Measurements from ENCODE around the gene TOM1L2.

The TOM1L2 gene

DNA sequence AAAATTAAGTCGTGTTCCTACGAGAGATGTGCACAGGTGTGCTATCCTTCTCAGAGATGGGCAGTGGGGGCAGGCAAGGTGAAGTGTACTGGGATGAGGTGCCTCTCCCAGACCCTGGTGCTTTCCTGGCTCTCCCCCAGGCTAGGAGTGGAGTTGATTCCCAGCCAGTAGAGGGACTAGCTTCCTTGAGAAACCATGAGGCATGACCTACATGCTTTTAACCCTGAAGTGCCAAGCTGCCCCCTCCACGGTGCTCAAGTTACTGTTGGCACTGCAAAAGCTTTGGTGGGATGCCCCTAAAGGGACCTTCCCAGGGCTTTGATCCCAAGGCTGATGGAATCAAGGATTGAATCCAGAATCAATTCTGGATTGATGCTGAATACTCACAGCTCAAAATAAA lies 88.4 kb downstream of the TOM1L2 start:
- TF ChIP-seq ELF4 (IDR thresholded peaks at IDR 0.05) (no peak), FOXK2 (IDR thresholded peaks at IDR 0.05) (no peak), SP1 (IDR thresholded peaks at IDR 0.05) (no peak), FOXM1 (IDR thresholded peaks at IDR 0.05; ENCODE audit: borderline replicate concordance) (no peak), BHLHE40 (IDR thresholded peaks at IDR 0.05; ENCODE audit: borderline replicate concordance) (no peak), HDGF (IDR thresholded peaks at IDR 0.05; ENCODE audit: borderline replicate concordance) (no peak), SUZ12 (IDR thresholded peaks at IDR 0.05) (no peak), LEF1 (IDR thresholded peaks at IDR 0.05; ENCODE audit: borderline replicate concordance) (no peak), CTBP1 (IDR thresholded peaks at IDR 0.05; ENCODE audit: borderline replicate concordance) (no peak), TARDBP (IDR thresholded peaks at IDR 0.05) (no peak), FOXA1 (IDR thresholded peaks at IDR 0.05) (no peak), ZNF384 (IDR thresholded peaks at IDR 0.05) (no peak), NFRKB (IDR thresholded peaks at IDR 0.05) (no peak), ARNT (IDR thresholded peaks at IDR 0.05) (no peak), L3MBTL2 (conservative IDR thresholded peaks at IDR 0.05) (no peak)
- TF ChIP-seq, protein P1, sequence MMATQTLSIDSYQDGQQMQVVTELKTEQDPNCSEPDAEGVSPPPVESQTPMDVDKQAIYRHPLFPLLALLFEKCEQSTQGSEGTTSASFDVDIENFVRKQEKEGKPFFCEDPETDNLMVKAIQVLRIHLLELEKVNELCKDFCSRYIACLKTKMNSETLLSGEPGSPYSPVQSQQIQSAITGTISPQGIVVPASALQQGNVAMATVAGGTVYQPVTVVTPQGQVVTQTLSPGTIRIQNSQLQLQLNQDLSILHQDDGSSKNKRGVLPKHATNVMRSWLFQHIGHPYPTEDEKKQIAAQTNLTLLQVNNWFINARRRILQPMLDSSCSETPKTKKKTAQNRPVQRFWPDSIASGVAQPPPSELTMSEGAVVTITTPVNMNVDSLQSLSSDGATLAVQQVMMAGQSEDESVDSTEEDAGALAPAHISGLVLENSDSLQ (IDR thresholded peaks at IDR 0.05), result no peak
- ChIA-PET CTCF (interaction anchor here (1.0 to 1.9 kb wide), 2 partner anchors 35 to 72 kb away, joined by 4 to 7 read pairs; no protein-coding TSS in a partner anchor), POLR2A (interaction anchor here (2.2 kb wide), 1 partner anchor 47 kb away, joined by 11 read pairs; the partner anchor contains the start of gene SREBF1)
- no peak for DNase-seq (ENCODE audit: extremely low spot score)

DNA sequence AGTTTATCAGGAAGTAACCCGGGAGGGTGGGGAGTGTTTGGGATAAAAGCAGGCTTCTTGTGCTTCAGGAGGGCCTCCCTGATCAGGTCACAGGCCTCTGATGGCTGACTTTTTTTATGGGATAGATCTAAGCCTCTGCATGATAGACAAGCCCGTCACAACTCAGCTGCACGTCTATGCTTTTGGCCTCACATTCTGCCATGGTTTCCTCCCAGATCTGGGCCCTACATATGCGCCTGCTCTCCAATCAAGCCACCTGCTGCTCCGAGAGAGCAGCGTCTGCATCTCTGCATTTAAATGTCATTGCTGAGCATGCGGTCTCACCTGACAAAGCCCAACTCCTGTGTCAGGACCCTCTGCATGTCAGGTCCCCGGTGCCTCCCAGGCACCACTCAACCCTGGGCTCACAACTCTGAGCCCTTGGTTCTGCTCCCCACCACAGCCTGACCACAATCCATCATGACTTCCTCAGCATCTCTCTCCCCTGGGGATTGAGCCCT lies 90.1 kb downstream of the TOM1L2 start:
- no peak for TF ChIP-seq SUZ12 (IDR thresholded peaks at IDR 0.05)
- TF ChIP-seq HDGF (IDR thresholded peaks at IDR 0.05; ENCODE audit: borderline replicate concordance), result no peak
- TF ChIP-seq NFRKB (IDR thresholded peaks at IDR 0.05), result no peak
- TF ChIP-seq, protein P1 (IDR thresholded peaks at IDR 0.05), result no peak
- TF ChIP-seq BHLHE40 (IDR thresholded peaks at IDR 0.05; ENCODE audit: borderline replicate concordance), result no peak
- ChIA-PET CTCF (no interaction called here), POLR2A (interaction anchor here (0.8 kb wide), 1 partner anchor 20 kb away, joined by 3 read pairs; no protein-coding TSS in a partner anchor)
- no peak for DNase-seq (ENCODE audit: extremely low spot score)

DNA sequence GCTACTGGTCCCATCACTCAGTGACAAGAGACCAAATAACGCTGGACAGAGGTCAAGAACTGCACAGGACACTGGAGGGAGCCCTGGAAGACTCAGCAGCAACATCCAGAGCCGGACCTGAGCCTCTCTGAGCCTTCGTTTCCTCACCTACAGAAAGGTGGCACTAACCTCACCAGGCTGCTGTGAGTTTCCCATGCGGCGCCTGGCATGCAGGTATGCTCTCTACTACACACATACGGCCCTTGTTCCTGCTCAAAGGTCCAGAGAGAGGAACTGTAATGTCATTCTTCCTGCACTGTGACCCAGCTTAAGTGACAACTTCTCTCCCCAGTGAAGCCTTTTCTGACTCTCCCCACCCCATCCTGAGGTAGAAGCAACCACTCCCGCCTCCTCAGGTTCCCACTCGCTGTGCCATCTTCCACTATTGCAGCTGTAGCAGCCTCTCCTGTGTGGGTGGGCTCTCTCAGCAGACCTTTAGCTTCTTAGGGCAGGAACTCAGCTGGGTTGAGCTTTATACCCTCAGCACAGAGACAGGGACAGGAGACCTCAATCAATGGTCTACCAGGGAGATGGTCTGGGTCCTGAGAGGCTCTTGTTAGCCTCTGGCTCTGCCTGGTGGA lies 91.5 kb downstream of the TOM1L2 start:
- no peak for DNase-seq (ENCODE audit: extremely low spot score)

DNA sequence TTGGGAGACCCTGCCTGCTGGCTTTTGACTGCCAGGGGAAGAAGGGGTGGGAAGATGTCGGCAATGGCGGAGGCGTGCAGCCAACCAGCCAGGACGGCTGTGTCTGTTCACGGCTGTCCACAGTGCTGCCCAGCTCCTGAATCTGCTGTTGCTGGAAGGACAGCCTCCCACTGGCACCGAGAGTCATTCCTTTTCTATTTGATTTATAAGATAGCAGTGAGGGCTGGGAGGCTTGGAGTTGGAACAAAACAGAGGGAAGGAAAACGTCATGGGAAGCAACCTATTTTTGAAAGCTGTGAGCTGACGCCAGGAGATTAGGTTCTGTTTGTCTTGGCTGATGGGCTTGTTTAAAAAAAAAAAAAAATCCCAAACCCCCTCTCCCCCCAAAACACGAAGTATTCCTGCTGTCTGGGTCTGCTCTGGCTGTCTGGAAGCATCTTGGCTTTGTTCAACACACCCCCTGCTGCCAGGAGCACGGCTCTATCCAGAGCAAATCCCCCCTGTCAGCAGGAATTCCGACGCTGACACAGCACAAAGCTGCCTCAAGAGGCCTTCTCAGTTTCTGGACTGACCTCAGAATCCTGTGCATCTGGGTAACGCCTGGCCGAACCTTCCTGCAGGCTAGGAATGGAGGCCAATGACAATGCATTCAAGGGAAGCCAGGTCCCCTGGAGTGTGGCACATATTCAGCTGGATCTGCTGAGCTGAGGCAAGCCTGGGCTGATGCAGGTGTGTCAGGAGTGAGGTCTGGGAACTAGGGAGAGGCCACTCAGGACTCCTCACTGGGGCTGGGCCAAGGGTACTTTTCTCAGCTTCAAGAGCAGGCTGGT lies 94.5 kb downstream of the TOM1L2 start:
- CTCF ChIA-PET, result interaction anchor here (0.7 to 1.5 kb wide), 5 partner anchors 13 to 62 kb away, joined by 3 to 6 read pairs (median 4); no protein-coding TSS in a partner anchor

More for the DNA sequence above, 91.5 kb downstream of the TOM1L2 start:
- ChIA-PET POLR2A (interaction anchor here (1.2 kb wide), 1 partner anchor 45 kb away, joined by 6 read pairs; the partner anchor contains the start of gene SREBF1), CTCF (interaction anchor here (1.0 kb wide), 1 partner anchor 10 kb away, joined by 4 read pairs; no protein-coding TSS in a partner anchor)
- no peak for TF ChIP-seq SUZ12 (IDR thresholded peaks at IDR 0.05)
- TF ChIP-seq SP1 (IDR thresholded peaks at IDR 0.05), result no peak
- TF ChIP-seq HDGF (IDR thresholded peaks at IDR 0.05; ENCODE audit: borderline replicate concordance), result no peak
- TF ChIP-seq NFRKB (IDR thresholded peaks at IDR 0.05), result no peak
- TF ChIP-seq, protein P1 (IDR thresholded peaks at IDR 0.05), result no peak
- TF ChIP-seq FOXK2 (IDR thresholded peaks at IDR 0.05), result no peak

DNA sequence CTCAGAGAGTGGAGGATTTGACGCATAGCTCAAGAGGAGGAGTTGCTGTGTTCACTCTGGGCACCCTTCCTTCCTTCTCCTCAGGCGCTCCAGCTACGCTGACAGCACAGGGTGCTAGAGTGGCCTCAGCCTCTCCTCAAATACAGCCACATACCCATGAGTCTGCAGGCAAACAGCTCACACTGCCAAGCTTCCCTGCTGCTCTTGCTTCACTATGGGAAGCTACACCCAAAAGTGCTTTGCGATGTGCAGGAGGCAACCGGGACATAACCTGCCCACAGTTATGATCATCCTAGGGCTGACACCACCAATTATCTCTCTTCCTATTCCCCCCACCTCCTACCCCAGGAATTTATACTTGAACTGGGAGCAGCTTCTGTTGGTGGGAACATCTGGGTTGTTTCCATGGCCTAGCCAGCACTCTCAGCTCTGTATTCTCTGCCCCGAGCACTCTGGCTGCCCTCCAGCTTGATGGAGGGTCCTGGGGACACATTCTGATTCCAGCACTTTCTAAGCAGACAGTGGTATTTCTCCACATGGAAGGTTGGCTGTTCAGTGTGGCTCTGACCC lies 95.2 kb downstream of the TOM1L2 start:
- ChIA-PET CTCF (interaction anchor here (0.6 to 1.6 kb wide), 7 partner anchors 8 to 157 kb away, joined by 3 to 6 read pairs (median 4); no protein-coding TSS in a partner anchor), POLR2A (interaction anchor here (0.9 to 2.8 kb wide), 2 partner anchors 10 to 41 kb away, joined by 3 to 16 read pairs; partner anchors contain the start of gene SREBF1)
- no peak for TF ChIP-seq ARNT (IDR thresholded peaks at IDR 0.05)
- TF ChIP-seq ELF4 (IDR thresholded peaks at IDR 0.05), result no peak
- no peak for TF ChIP-seq CTBP1 (IDR thresholded peaks at IDR 0.05; ENCODE audit: borderline replicate concordance)
- TF ChIP-seq FOXK2 (IDR thresholded peaks at IDR 0.05), result no peak
- no peak for TF ChIP-seq FOXM1 (IDR thresholded peaks at IDR 0.05; ENCODE audit: borderline replicate concordance)
- no peak for TF ChIP-seq SP1 (IDR thresholded peaks at IDR 0.05)
- TF ChIP-seq FOXA1 (IDR thresholded peaks at IDR 0.05), result no peak
- TF ChIP-seq SUZ12 (IDR thresholded peaks at IDR 0.05), result no peak
- TF ChIP-seq LEF1 (IDR thresholded peaks at IDR 0.05; ENCODE audit: borderline replicate concordance), result no peak
- no peak for TF ChIP-seq NFRKB (IDR thresholded peaks at IDR 0.05)
- no peak for TF ChIP-seq BHLHE40 (IDR thresholded peaks at IDR 0.05; ENCODE audit: borderline replicate concordance)
- no peak for TF ChIP-seq L3MBTL2 (conservative IDR thresholded peaks at IDR 0.05)
- TF ChIP-seq, protein P1 (IDR thresholded peaks at IDR 0.05), result no peak
- no peak for TF ChIP-seq ZNF384 (IDR thresholded peaks at IDR 0.05)
- TF ChIP-seq TARDBP (IDR thresholded peaks at IDR 0.05), result no peak
- TF ChIP-seq HDGF (IDR thresholded peaks at IDR 0.05; ENCODE audit: borderline replicate concordance), result no peak
- DNase-seq (ENCODE audit: extremely low spot score), result no peak

More for the DNA sequence above, 94.5 kb downstream of the TOM1L2 start:
- DNase-seq (ENCODE audit: extremely low spot score), result peak; percentile 57
- TF ChIP-seq ZNF384 (IDR thresholded peaks at IDR 0.05) (peak; percentile 63; the same call in 1 of the 2 replicates), FOXA1 (IDR thresholded peaks at IDR 0.05) (no peak)
- TF ChIP-seq, protein P1 (IDR thresholded peaks at IDR 0.05), result peak; percentile 49; the same call in 1 of the 2 replicates
- POLR2A ChIA-PET, result interaction anchor here (0.6 to 2.8 kb wide), 2 partner anchors 41 to 1028 kb away, joined by 3 to 16 read pairs; partner anchors contain the start of gene SREBF1
